H1 (cell line): ENCODE measurements around the gene NEGR1.

Source experiments
- ATF3 ChIP-seq: IDR thresholded peaks from 2 replicates; pipeline ENCODE4 v1.6.1; 2011; ENCODE audit warnings: low read depth, mild to moderate bottlenecking, low read length; ENCODE audit not compliant: insufficient read depth
- BACH1 ChIP-seq: IDR thresholded peaks from 2 replicates; pipeline ENCODE4 v1.6.1; 2012; ENCODE audit warnings: low read length, improper control_type of control experiment
- EGR1 ChIP-seq: IDR thresholded peaks from 2 replicates; pipeline ENCODE4 v1.6.1; 2011; ENCODE audit warnings: low read depth, low read length, borderline replicate concordance
- EZH2 ChIP-seq: fragments of 200-600 bp; sonication (generic); IDR thresholded peaks from 2 replicates; pipeline ENCODE4 v1.7.1; 2012; ENCODE audit warnings: low read depth, mild to moderate bottlenecking, moderate library complexity, low read length, inconsistent platforms; ENCODE audit not compliant: severe bottlenecking
- JUN ChIP-seq: IDR thresholded peaks from 2 replicates; pipeline ENCODE4 v1.6.1; 2011; ENCODE audit warnings: low read depth, mild to moderate bottlenecking, improper control_type of control experiment, low read length
- POLR2A ChIP-seq, 2 experiments: IDR thresholded peaks; 1 replicate in 1 of 2; 2 replicates in 1 of 2; pipeline ENCODE4 v1.6.1; 2011; ENCODE audit warnings: low read depth in 2 of 2, low read length in 2 of 2, mild to moderate bottlenecking in 2 of 2; ENCODE audit errors: control extremely low read depth in 1 of 2
- POLR2AphosphoS5 ChIP-seq: IDR thresholded peaks from 2 replicates; pipeline ENCODE4 v1.6.1; 2011; ENCODE audit warnings: low read depth, low read length
- POU5F1 ChIP-seq: IDR thresholded peaks from 2 replicates; pipeline ENCODE4 v1.6.1; 2011; ENCODE audit warnings: low read depth, mild to moderate bottlenecking, low read length, moderate library complexity
- TF ChIP-seq, protein P1 (sequence below), 3 experiments: IDR thresholded peaks; 1 replicate in 2 of 3; 2 replicates in 1 of 3; pipeline versions ENCODE4 v1.5.1 to v1.6.1; 2011; ENCODE audit warnings: low read length in 3 of 3, mild to moderate bottlenecking in 3 of 3, inconsistent platforms in 2 of 3, low read depth in 1 of 3, moderate library complexity in 1 of 3; ENCODE audit not compliant: insufficient read depth in 1 of 3; ENCODE audit errors: control extremely low read depth in 1 of 3

GRCh38 chr1:71829346-71829745, 453.0 kb downstream of the NEGR1 start:
- TF ChIP-seq EZH2 (no peak), POLR2A (IDR thresholded peaks at IDR 0.05; ENCODE audit: control extremely low read depth in 1 of 2, low read depth in 2 of 2, low read length in 2 of 2) (no peak), POU5F1 (no peak), BACH1 (no peak), POLR2AphosphoS5 (no peak), JUN (no peak), ATF3 (no peak), EGR1 (no peak)
- TF ChIP-seq, protein P1, sequence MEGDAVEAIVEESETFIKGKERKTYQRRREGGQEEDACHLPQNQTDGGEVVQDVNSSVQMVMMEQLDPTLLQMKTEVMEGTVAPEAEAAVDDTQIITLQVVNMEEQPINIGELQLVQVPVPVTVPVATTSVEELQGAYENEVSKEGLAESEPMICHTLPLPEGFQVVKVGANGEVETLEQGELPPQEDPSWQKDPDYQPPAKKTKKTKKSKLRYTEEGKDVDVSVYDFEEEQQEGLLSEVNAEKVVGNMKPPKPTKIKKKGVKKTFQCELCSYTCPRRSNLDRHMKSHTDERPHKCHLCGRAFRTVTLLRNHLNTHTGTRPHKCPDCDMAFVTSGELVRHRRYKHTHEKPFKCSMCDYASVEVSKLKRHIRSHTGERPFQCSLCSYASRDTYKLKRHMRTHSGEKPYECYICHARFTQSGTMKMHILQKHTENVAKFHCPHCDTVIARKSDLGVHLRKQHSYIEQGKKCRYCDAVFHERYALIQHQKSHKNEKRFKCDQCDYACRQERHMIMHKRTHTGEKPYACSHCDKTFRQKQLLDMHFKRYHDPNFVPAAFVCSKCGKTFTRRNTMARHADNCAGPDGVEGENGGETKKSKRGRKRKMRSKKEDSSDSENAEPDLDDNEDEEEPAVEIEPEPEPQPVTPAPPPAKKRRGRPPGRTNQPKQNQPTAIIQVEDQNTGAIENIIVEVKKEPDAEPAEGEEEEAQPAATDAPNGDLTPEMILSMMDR (IDR thresholded peaks at IDR 0.05; ENCODE audit: control extremely low read depth in 1 of 3, insufficient read depth in 1 of 3, low read depth in 1 of 3, low read length in 3 of 3): no peak
